ENCODE results near the gene IQGAP1.
"Not testable (repeated sequence)": the region's sequence is repeated elsewhere in the genome, so short reads cannot be mapped to it uniquely, and the experiment has no call there.

IQGAP1 gene, protein sequence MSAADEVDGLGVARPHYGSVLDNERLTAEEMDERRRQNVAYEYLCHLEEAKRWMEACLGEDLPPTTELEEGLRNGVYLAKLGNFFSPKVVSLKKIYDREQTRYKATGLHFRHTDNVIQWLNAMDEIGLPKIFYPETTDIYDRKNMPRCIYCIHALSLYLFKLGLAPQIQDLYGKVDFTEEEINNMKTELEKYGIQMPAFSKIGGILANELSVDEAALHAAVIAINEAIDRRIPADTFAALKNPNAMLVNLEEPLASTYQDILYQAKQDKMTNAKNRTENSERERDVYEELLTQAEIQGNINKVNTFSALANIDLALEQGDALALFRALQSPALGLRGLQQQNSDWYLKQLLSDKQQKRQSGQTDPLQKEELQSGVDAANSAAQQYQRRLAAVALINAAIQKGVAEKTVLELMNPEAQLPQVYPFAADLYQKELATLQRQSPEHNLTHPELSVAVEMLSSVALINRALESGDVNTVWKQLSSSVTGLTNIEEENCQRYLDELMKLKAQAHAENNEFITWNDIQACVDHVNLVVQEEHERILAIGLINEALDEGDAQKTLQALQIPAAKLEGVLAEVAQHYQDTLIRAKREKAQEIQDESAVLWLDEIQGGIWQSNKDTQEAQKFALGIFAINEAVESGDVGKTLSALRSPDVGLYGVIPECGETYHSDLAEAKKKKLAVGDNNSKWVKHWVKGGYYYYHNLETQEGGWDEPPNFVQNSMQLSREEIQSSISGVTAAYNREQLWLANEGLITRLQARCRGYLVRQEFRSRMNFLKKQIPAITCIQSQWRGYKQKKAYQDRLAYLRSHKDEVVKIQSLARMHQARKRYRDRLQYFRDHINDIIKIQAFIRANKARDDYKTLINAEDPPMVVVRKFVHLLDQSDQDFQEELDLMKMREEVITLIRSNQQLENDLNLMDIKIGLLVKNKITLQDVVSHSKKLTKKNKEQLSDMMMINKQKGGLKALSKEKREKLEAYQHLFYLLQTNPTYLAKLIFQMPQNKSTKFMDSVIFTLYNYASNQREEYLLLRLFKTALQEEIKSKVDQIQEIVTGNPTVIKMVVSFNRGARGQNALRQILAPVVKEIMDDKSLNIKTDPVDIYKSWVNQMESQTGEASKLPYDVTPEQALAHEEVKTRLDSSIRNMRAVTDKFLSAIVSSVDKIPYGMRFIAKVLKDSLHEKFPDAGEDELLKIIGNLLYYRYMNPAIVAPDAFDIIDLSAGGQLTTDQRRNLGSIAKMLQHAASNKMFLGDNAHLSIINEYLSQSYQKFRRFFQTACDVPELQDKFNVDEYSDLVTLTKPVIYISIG (N-terminal part only)

DNA sequence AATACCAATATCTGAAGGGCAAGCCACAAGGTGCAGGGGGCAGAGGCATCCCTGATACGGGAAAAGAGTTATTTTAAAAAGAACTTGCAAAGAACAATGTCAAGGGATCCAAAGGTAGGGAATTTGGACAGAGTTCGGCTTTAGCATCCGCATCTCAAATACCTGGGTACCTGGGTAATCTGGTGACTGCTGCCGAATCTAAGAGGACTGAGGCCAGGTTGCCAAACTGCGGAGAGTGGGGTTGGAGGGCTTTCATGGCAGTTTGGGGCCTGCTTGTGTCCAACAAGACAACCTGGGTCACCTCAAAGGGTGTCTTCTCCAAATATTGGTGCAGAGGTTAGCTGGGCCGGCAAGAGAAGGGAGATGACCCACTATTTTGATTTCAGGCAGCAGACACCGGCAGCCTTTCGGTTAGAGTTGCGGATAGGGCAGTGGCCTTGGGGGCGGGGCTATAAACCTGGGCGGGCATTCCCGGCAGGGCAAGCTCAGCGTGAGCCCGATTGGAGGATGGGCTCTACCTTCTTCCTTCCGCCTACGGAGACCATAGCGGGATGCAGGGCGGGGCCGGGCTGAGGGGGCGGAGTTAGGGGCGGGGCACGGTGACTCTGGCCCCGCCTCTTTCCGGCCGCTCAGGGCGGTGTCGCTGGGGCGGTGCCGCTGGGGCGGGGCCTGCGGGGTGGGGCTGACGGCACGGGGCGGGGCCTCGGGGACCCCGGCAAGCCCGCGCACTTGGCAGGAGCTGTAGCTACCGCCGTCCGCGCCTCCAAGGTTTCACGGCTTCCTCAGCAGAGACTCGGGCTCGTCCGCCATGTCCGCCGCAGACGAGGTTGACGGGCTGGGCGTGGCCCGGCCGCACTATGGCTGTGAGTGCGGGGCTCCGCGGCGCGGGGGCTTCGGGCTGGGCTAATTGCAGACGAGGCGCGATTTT is at the start of gene IQGAP1:
Gene IQGAP1 (plus strand): TSS at position 709 of the 928 bp plus-strand sequence. CDS start 100 bp downstream, at position 809.
- DNase-seq (ENCODE audit: low read depth), result peak; percentile 90

GRCh38 chr15:90338532-90338931 is 49.5 kb upstream of the IQGAP1 start:
- no peak for DNase-seq (ENCODE audit: low read depth)

DNA sequence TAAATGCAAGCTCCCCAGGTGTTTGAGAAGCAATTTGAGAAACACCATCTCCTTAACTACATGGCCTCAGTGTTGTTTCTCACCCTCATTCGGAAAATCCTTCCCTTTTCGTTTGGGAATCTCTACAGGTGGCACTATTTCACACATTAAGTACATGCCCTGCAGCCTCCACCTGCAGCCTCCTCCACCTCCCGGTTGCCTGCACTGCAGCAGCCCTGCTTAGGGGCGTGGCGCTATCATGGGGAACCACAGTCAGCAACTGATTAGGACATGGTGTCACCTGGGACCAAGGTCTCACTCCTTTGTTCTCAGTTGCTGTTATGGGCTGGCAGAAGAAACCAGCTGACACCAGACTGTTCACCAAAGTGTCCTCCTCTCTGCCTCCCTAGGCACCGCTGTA is 47.7 kb upstream of the IQGAP1 start:
- DNase-seq (ENCODE audit: low read depth), result no peak

- no peak for DNase-seq (ENCODE audit: low read depth)
Measured at GRCh38 chr15:90343302-90343790, 44.7 kb upstream of the IQGAP1 start.

GRCh38 chr15:90344662-90345061 is 43.4 kb upstream of the IQGAP1 start:
- no peak for DNase-seq (ENCODE audit: low read depth)

DNA sequence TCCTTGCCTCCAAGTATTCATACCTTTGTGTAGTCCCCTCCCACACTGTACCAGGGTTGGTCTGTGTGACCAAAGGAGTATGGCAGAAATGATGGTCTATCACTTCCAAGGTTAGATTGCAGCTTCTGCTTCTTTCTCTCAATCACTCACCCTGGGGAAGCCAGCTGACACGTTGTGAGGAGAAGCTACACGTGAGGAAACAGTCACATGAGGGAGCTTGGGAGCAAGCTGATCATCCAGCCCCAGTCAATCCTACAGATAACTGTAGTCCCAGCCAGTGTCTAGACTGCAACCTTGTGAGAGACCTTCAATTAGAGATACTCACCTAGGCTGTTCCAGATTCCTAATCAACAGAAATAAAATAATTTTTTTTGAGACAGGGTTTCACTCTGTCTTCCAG is 42.2 kb upstream of the IQGAP1 start:
- DNase-seq (ENCODE audit: low read depth), result no peak

- DNase-seq (ENCODE audit: low read depth), result not testable (repeated sequence)
Measured at GRCh38 chr15:90347431-90348065, 40.5 kb upstream of the IQGAP1 start.

GRCh38 chr15:90348456-90348855 is 39.6 kb upstream of the IQGAP1 start:
- DNase-seq (ENCODE audit: low read depth), result no peak

DNA sequence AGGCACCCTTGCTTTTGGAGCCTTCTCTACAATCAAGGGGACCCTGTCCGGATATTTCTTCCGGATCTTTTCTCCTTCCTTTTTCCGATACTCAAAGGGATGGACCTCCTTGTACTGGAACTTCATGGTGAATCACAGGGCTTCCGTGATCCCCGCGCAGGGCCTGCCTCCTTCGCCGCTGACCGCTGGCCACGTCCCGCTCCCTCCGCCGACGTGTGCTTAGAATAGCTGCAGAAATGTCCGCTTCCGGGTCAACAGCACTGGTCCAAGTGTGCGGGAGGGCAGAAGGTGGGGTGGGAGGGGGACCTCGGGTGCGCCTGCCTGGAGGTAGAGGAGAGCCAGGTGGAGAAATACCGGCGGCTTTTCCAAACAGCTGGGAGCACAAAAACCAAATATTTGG is 39.0 kb upstream of the IQGAP1 start:
- no peak for DNase-seq (ENCODE audit: low read depth)

GRCh38 chr15:90349821-90350220 is 38.2 kb upstream of the IQGAP1 start:
- DNase-seq (ENCODE audit: low read depth), result no peak

DNA sequence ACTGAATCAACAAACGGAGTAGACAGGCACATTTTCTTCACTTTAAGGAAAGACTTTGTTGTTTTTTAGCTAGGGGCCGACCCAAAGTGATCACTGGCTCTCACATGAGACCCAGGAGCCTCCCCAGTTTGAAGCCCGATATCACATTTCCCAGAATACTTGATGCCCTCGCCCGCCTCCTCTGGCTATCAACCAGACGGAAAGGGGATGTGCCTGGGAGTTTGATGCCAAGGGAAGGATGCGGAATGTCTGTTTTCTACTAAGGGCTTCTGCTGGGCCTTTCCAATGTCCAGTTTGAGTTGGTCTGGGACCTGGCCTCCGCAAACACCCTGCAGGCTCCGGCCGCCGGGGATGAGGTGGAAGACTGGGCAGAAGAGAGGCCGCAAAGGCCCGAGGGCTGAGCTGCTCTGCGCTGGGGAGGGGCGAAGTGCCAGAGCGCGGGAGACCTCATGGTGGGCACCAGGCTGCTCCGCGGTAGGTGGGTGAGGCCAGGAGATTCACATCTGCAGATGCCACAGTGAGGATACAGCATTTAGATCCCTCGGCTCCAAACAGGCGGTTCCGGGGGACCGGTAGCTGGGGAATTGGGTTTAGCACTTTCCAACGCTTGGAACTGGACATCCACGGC is 36.4 kb upstream of the IQGAP1 start:
- DNase-seq (ENCODE audit: low read depth), result no peak

- DNase-seq (ENCODE audit: low read depth), result peak; percentile 91
Measured at GRCh38 chr15:90352107-90352893, 35.7 kb upstream of the IQGAP1 start, which contains the start of gene ZNF774. ZNF774 (plus strand) TSS chr15:90352284; CDS start chr15:90354661, 2,377 bp downstream.

- DNase-seq (ENCODE audit: low read depth), result no peak
Measured at GRCh38 chr15:90354986-90355385, 33.1 kb upstream of the IQGAP1 start.

DNA sequence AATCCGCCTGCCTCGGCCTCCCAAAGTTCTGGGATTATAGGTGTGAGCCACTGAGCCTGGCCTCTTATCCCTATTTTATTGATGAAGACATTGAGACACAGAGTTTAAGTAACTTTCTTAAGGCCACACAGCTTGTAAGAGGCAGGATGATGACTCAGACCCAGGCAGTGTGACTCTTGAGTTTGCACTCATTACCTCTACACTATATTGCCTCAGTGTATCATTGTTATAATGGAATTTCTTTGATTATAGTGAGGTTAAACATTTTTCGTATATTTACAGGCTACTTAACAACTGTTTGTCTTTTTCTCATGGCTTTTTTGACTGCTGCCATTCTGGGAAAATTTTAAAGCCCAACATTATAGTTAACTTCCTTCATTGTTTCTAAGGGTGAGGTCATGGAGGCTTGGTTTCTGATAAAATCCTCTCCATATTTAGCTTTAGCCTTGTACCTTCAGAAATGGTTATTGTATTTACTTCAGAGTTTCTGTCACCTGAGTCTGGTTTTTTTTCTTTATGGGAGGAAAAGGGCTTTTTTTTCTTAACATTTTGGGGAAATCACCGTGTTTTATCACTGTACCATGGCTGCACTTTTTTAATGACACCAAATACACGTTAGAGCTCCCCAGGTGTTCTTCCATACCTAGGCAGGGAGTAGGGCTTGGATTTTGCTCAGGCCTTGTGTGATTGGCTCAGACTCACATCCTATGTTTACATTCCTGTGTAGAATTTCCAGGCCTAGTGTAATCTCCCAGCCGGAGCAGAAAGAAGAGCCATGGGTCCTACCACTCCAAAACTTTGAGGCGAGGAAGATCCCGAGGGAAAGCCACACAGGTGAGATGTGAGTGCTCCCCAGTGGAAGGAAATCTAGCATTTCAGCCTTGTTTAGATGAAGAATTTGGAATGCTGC is 29.7 kb upstream of the IQGAP1 start:
- no peak for DNase-seq (ENCODE audit: low read depth)

- DNase-seq (ENCODE audit: low read depth), result no peak
Measured at GRCh38 chr15:90360746-90361145, 27.3 kb upstream of the IQGAP1 start.

DNA sequence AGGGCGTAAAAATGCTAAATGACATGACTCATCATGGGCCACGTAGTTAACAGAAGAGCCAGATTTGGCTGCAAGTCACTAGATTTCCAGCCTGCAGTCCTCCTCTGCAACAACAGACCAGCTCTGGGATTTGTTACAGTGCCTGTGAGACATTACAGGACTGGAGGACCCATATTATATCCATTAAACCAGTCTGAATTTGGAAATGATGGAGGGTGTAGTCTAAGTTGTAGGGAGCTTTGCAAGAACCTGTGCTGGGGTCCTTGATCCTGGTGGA is 25.2 kb upstream of the IQGAP1 start:
- peak; percentile 78 for DNase-seq (ENCODE audit: low read depth)

DNA sequence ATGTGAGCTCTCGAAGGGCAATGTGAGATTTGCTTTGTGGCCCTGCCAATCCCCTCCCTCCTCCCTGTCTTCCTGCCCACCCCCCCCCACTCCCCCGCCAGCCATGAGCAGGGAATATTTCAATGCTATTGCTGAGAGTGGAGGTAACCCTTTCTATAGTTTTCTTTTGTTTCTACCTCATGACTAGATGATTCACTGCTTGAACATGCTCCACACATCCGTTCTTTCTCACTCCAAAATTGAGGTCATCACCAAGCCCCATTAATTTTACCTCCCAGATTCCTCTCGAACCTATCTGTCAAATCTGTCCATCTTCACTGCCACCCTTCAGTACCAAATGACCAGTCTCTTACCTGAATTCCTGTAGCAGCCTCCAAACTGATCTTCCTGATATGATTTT is 23.8 kb upstream of the IQGAP1 start:
- DNase-seq (ENCODE audit: low read depth), result no peak

DNA sequence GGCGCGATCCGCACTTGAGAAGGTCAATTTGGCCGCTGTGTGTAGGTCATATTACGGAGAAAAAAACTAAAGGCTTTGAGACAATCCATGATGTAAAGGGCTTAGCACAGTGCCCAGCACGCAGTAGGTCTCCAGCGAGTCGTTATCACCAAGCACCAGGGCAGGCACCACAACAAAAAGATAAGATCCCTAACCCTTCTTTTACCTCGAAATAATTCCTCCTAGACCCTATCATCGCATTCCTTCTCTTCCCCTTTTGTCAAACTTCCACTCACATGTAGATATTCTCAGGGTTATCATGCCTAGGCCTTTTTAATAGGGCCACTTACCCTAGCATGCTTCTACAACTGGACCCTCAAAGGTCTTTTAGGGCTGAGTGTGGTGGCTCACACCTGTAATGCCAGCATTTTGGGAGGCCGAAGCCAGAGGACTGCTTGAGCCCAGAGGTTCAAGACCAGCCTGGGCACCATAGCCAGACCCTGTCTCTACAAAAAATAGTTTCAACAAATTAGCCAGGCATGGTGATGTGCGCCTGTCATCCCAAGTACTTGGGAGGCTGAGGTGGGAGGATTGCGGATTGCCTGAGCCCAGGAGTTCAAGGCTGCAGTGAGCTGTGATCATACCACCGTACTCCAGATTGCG is 22.5 kb upstream of the IQGAP1 start:
- DNase-seq (ENCODE audit: low read depth), result no peak
